ENCODE results near the gene DLG1. TPM values are rescaled to one million over a fixed set of nuclear protein-coding genes. Genes with fewer than 3 reads are reported as not detected.

The DLG1 gene
- total and polyA plus RNA-seq, 9 of the 15 experiments (the other 6 are each of a cell fraction or from before 2014, with no cell fraction given) = 9.4 to 63.5 (median 43.6) TPM

DNA sequence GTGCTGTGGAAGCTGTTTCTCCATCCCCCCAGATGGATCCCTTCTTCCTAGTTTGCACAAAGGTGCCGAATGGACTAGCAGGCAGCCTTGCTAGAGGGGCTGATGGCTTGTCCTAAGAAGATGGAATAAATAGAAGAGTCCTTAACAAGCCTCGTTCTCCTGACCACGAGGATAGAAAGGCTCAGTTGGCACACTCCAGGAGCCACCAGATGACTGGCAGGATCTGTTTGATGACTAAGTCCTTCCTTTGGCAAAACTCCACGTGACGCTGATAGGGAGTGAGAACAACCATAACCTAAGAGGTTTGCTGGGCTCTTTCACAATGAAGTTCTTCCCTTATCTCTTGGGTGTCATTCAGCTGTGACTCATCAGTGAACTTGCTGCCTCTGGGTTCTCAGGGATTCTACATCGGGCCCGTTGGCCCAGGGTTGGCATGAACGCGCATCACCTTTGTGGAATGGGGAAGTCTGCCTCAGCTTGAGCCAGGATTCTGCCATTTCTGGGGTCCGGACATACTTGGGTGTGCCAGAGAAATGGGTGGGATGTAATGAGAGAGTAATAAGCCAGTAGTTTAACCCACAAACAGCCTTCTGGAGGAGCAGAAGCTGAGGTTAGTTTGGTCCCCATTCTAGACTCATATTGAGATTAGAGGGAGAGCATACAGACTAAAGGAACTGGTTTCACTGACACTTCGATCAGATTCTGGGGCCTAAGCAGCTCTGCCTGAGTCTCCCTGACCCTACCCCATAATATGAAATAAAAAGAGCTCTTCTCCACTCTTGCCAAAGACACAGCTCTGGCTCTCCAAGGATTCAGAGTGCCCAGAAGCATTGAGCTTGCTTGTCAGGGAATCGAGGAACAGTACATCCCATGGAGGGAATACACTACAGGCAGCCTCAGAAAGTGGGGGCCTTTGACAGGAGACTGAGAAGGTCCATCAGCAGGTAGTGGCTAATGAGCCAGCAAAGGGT is 266.8 kb downstream of the DLG1 start (continued):
- TF ChIP-seq CSDE1 (IDR thresholded peaks at IDR 0.05) = no peak
- TF ChIP-seq, protein P1, sequence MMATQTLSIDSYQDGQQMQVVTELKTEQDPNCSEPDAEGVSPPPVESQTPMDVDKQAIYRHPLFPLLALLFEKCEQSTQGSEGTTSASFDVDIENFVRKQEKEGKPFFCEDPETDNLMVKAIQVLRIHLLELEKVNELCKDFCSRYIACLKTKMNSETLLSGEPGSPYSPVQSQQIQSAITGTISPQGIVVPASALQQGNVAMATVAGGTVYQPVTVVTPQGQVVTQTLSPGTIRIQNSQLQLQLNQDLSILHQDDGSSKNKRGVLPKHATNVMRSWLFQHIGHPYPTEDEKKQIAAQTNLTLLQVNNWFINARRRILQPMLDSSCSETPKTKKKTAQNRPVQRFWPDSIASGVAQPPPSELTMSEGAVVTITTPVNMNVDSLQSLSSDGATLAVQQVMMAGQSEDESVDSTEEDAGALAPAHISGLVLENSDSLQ (IDR thresholded peaks at IDR 0.05) = peak; percentile 95
- no peak for TF ChIP-seq CC2D1A (IDR thresholded peaks at IDR 0.05)
- TF ChIP-seq L3MBTL2 (IDR thresholded peaks at IDR 0.05) = peak; percentile 92
- TF ChIP-seq EGR1 (conservative IDR thresholded peaks at IDR 0.05) = no peak
- no peak for TF ChIP-seq FOXM1 (IDR thresholded peaks at IDR 0.05; ENCODE audit: low read depth)
- TF ChIP-seq FOXM1 (CRISPR knock-in tag; IDR thresholded peaks at IDR 0.05; ENCODE audit: low read depth) = no peak
- TF ChIP-seq, protein P2, sequence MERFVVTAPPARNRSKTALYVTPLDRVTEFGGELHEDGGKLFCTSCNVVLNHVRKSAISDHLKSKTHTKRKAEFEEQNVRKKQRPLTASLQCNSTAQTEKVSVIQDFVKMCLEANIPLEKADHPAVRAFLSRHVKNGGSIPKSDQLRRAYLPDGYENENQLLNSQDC (CRISPR knock-in tag; IDR thresholded peaks at IDR 0.05) = no peak
- TF ChIP-seq, protein P3, sequence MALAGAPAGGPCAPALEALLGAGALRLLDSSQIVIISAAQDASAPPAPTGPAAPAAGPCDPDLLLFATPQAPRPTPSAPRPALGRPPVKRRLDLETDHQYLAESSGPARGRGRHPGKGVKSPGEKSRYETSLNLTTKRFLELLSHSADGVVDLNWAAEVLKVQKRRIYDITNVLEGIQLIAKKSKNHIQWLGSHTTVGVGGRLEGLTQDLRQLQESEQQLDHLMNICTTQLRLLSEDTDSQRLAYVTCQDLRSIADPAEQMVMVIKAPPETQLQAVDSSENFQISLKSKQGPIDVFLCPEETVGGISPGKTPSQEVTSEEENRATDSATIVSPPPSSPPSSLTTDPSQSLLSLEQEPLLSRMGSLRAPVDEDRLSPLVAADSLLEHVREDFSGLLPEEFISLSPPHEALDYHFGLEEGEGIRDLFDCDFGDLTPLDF (CRISPR knock-in tag; IDR thresholded peaks at IDR 0.05) = no peak
- no peak for TF ChIP-seq CBX1 (IDR thresholded peaks at IDR 0.05; ENCODE audit: low read depth)
- TF ChIP-seq TRIM28 (IDR thresholded peaks at IDR 0.05) = no peak
- no peak for TF ChIP-seq SRSF1 (IDR thresholded peaks at IDR 0.05; ENCODE audit: low read depth, low read length)
- TF ChIP-seq ZNF224 (CRISPR knock-in tag; IDR thresholded peaks at IDR 0.05) = no peak
- TF ChIP-seq POLR2G (IDR thresholded peaks at IDR 0.05; ENCODE audit: low read depth, low read length) = no peak
- TF ChIP-seq, protein P4, sequence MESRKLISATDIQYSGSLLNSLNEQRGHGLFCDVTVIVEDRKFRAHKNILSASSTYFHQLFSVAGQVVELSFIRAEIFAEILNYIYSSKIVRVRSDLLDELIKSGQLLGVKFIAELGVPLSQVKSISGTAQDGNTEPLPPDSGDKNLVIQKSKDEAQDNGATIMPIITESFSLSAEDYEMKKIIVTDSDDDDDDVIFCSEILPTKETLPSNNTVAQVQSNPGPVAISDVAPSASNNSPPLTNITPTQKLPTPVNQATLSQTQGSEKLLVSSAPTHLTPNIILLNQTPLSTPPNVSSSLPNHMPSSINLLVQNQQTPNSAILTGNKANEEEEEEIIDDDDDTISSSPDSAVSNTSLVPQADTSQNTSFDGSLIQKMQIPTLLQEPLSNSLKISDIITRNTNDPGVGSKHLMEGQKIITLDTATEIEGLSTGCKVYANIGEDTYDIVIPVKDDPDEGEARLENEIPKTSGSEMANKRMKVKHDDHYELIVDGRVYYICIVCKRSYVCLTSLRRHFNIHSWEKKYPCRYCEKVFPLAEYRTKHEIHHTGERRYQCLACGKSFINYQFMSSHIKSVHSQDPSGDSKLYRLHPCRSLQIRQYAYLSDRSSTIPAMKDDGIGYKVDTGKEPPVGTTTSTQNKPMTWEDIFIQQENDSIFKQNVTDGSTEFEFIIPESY (CRISPR knock-in tag; IDR thresholded peaks at IDR 0.05) = peak; percentile 50
- TF ChIP-seq ELF2 (CRISPR knock-in tag; IDR thresholded peaks at IDR 0.05) = no peak
- no peak for TF ChIP-seq NELFE (IDR thresholded peaks at IDR 0.05; ENCODE audit: insufficient read depth, insufficient read length)
- TF ChIP-seq ARID2 (IDR thresholded peaks at IDR 0.05) = no peak
- TF ChIP-seq, protein P5, sequence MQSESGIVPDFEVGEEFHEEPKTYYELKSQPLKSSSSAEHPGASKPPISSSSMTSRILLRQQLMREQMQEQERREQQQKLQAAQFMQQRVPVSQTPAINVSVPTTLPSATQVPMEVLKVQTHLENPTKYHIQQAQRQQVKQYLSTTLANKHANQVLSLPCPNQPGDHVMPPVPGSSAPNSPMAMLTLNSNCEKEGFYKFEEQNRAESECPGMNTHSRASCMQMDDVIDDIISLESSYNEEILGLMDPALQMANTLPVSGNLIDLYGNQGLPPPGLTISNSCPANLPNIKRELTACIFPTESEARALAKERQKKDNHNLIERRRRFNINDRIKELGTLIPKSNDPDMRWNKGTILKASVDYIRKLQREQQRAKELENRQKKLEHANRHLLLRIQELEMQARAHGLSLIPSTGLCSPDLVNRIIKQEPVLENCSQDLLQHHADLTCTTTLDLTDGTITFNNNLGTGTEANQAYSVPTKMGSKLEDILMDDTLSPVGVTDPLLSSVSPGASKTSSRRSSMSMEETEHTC (IDR thresholded peaks at IDR 0.05) = peak; percentile 71
- TF ChIP-seq PRPF4 (IDR thresholded peaks at IDR 0.05; ENCODE audit: insufficient read depth, low read depth, low read length, poor library complexity, severe bottlenecking) = no peak
- no peak for TF ChIP-seq ZNF311 (CRISPR knock-in tag; IDR thresholded peaks at IDR 0.05)
